GM21381 (cell line): ENCODE results near the gene USPL1.
A peak's percentile ranks its signal among the peaks of the same experiment; 100 is the strongest.

Experiments
- ATAC-seq: cut with Tn5 transposase; IDR thresholded peaks from one replicate; pipeline ENCODE4 v1.9.1; 2021; ENCODE audit warnings: mild to moderate bottlenecking, moderate library complexity; ENCODE audit not compliant: unreplicated experiment

Gene USPL1

GRCh38 chr13:30656178-30656577 is 38.5 kb downstream of the USPL1 start:
- ATAC-seq: no peak

GRCh38 chr13:30659980-30660379 is 42.3 kb downstream of the USPL1 start:
- ATAC-seq: no peak

GRCh38 chr13:30660796-30661195 is 43.1 kb downstream of the USPL1 start:
- ATAC-seq: no peak

GRCh38 chr13:30664689-30665275 is 47.1 kb downstream of the USPL1 start:
- ATAC-seq: no peak

- no peak for ATAC-seq
Observed at GRCh38 chr13:30665638-30666037, 47.9 kb downstream of the USPL1 start.

- ATAC-seq: no peak
Observed at GRCh38 chr13:30666113-30666512, 48.4 kb downstream of the USPL1 start.

- no peak for ATAC-seq
Observed at GRCh38 chr13:30667014-30667413, 49.3 kb downstream of the USPL1 start.

GRCh38 chr13:30668312-30668711 is 50.6 kb downstream of the USPL1 start:
- no peak for ATAC-seq

GRCh38 chr13:30671271-30671815 is 53.6 kb downstream of the USPL1 start:
- no peak for ATAC-seq

- ATAC-seq: peak; percentile 89
Observed at GRCh38 chr13:30673669-30674521, 56.2 kb downstream of the USPL1 start.

GRCh38 chr13:30675717-30676116 is 58.0 kb downstream of the USPL1 start:
- no peak for ATAC-seq

- ATAC-seq: no peak
Observed at GRCh38 chr13:30676672-30677071, 59.0 kb downstream of the USPL1 start.

GRCh38 chr13:30679483-30680330 is 62.0 kb downstream of the USPL1 start:
- peak; percentile 66 for ATAC-seq

GRCh38 chr13:30681843-30682242 is 64.1 kb downstream of the USPL1 start:
- ATAC-seq: no peak

- ATAC-seq: no peak
Observed at GRCh38 chr13:30685320-30685859, 67.7 kb downstream of the USPL1 start.

- no peak for ATAC-seq
Observed at GRCh38 chr13:30685987-30686386, 68.3 kb downstream of the USPL1 start.

- ATAC-seq: no peak
Observed at GRCh38 chr13:30687601-30688000, 69.9 kb downstream of the USPL1 start.

- no peak for ATAC-seq
Observed at GRCh38 chr13:30689752-30690151, 72.0 kb downstream of the USPL1 start.

- no peak for ATAC-seq
Observed at GRCh38 chr13:30690282-30691188, 72.8 kb downstream of the USPL1 start.

- ATAC-seq: no peak
Observed at GRCh38 chr13:30692113-30692512, 74.4 kb downstream of the USPL1 start.
